Gastroesophageal sphincter (tissue), 3 donors: ENCODE data around the gene STX2.

Source experiments
- CTCF ChIP-seq, 4 experiments: fragments of 200-600 bp in 2 of 4; fragments of 450-650 bp in 2 of 4; sonication (generic) in 1 of 4; IDR thresholded peaks; one replicate each; pipeline ENCODE4 v1.5.1; 2017 to 2019; ENCODE audit warnings: antibody characterized with exemption in 4 of 4, mild to moderate bottlenecking in 2 of 4, moderate library complexity in 2 of 4
- POLR2A ChIP-seq, 2 donors: fragments of 450-650 bp; IDR thresholded peaks; one replicate each; pipeline ENCODE4 v1.6.1; 2017; ENCODE audit warnings: antibody characterized with exemption in 2 of 2, mild to moderate bottlenecking in 2 of 2, moderate library complexity in 1 of 2
- POLR2AphosphoS5 ChIP-seq: sonication (generic); formaldehyde crosslinking; IDR thresholded peaks from one replicate; pipeline ENCODE4 v1.6.1; 2017; ENCODE audit warnings: antibody characterized with exemption

GRCh38 chr12:130835011-130835410 is 4.0 kb downstream of the STX2 start:
- no peak for TF ChIP-seq CTCF (IDR thresholded peaks at IDR 0.05)
- no peak for TF ChIP-seq POLR2A (IDR thresholded peaks at IDR 0.05)
- TF ChIP-seq POLR2AphosphoS5 = no peak
